ENCODE measurements around the gene CDH3.

- TF ChIP-seq CTCF (IDR thresholded peaks at IDR 0.05), result no peak
- no peak for TF ChIP-seq POLR2A (IDR thresholded peaks at IDR 0.05)
Measured at GRCh38 chr16:68734782-68735181, 89.7 kb downstream of the CDH3 start.

Measured in tibial nerve (tissue), 3 donors.